Natural killer cell treated with Interleukin-12 subunit alpha and Interleukin-12 subunit beta and Interleukin-15 and Interleukin-18, amount 100 ng/mL, for 72 hours (primary cell): ENCODE measurements around the gene PLSCR1. TPM values are rescaled to one million over a fixed set of nuclear protein-coding genes. Genes with fewer than 3 reads are reported as not detected.

ENCODE experiments used
- ATAC-seq, 2 donors: fragments of 150-1000 bp; cut with Tn5 transposase in 1 of 2; sonication (Bioruptor Pico), chemical (Tn5 transposase) in 1 of 2; 2 replicates each; pipeline ENCODE4 v1.10.0; 2021
- DNase-seq: peaks from one replicate; pipeline ENCODE4 v3.0.0; 2022; ENCODE audit warnings: low spot score
- H3K27ac Mint-ChIP-seq, 2 donors: 1 replicate in 1 of 2; 2 replicates in 1 of 2; pipeline ENCODE4 v1.8.0; 2022; ENCODE audit warnings: mixed read lengths in 2 of 2, mild to moderate bottlenecking in 1 of 2, moderate library complexity in 1 of 2
- H3K27me3 Mint-ChIP-seq, 2 donors: 1 replicate in 1 of 2; 2 replicates in 1 of 2; pipeline ENCODE4 v1.8.0; 2022; ENCODE audit warnings: mixed read lengths in 2 of 2
- H3K36me3 Mint-ChIP-seq: one replicate; pipeline ENCODE4 v1.8.0; 2022; ENCODE audit warnings: mixed read lengths
- H3K4me1 Mint-ChIP-seq, 2 donors: 1 replicate in 1 of 2; 2 replicates in 1 of 2; pipeline ENCODE4 v1.8.0; 2022; ENCODE audit warnings: low read depth in 2 of 2, mixed read lengths in 2 of 2, mild to moderate bottlenecking in 1 of 2
- H3K4me3 Mint-ChIP-seq: one replicate; pipeline ENCODE4 v1.8.0; 2022; ENCODE audit warnings: mixed read lengths
- H3K9me3 Mint-ChIP-seq: 2 replicates; pipeline ENCODE4 v1.8.0; 2022; ENCODE audit warnings: mixed read lengths
- total RNA-seq, 2 donors: library from RNA; stranded (reverse); gene quantifications; one replicate each; pipeline ENCODE4 v1.2.3, GENCODE V29; 2022

PLSCR1 gene
- total RNA-seq, 2 donors from 2014 or later: 40.7 to 80.2 TPM

GRCh38 chr3:146517684-146518435 is 26.5 kb downstream of the PLSCR1 start:
- H3K4me3 Mint-ChIP-seq: no peak overlapping the region
- peaks cover 4 to 12% of the 10 kb centered on the region in 2 donors for H3K4me1 Mint-ChIP-seq
- DNase-seq (no peak), ATAC-seq (no peak)
- no peaks in the 10 kb centered on the region for H3K9me3 Mint-ChIP-seq
- H3K36me3 Mint-ChIP-seq: peaks cover 25% of the 10 kb centered on the region
- no peak overlapping the region for H3K27ac Mint-ChIP-seq
- no peaks in the 10 kb centered on the region for H3K27me3 Mint-ChIP-seq

- Mint-ChIP-seq H3K4me1 (peaks cover 4 to 15% of the 10 kb centered on the region in 2 donors), H3K9me3 (no peaks in the 10 kb centered on the region), H3K36me3 (peaks cover 15% of the 10 kb centered on the region), H3K27ac (peak overlapping the region in 1 of 2 donors; percentile 35), H3K4me3 (no peak overlapping the region), H3K27me3 (no peaks in the 10 kb centered on the region)
- DNase-seq (no peak), ATAC-seq (no peak)
These were observed 30.9 kb downstream of the PLSCR1 start for GRCh38 chr3:146513386-146514051.

GRCh38 chr3:146511402-146512134 is 32.8 kb downstream of the PLSCR1 start:
- Mint-ChIP-seq H3K36me3 (peaks cover 14% of the 10 kb centered on the region), H3K4me3 (no peak overlapping the region), H3K4me1 (peaks cover 4 to 18% of the 10 kb centered on the region in 2 donors), H3K27me3 (no peaks in the 10 kb centered on the region), H3K9me3 (no peaks in the 10 kb centered on the region), H3K27ac (peak overlapping the region in 1 of 2 donors; percentile 39)
- no peak for DNase-seq
- ATAC-seq: no peak

- peaks cover 5 to 6% of the 10 kb centered on the region in 2 donors for H3K4me1 Mint-ChIP-seq
These were observed 36.9 kb downstream of the PLSCR1 start for GRCh38 chr3:146507331-146508120.

GRCh38 chr3:146505516-146505915 is 38.9 kb downstream of the PLSCR1 start:
- Mint-ChIP-seq H3K9me3 (no peaks in the 10 kb centered on the region), H3K36me3 (no peaks in the 10 kb centered on the region), H3K27ac (no peak overlapping the region), H3K4me1 (peaks cover 3 to 6% of the 10 kb centered on the region in 2 donors), H3K27me3 (no peaks in the 10 kb centered on the region), H3K4me3 (no peak overlapping the region)
- ATAC-seq (no peak), DNase-seq (no peak)

More at GRCh38 chr3:146507331-146508120, 36.9 kb downstream of the PLSCR1 start:
- no peaks in the 10 kb centered on the region for H3K9me3 Mint-ChIP-seq
- no peaks in the 10 kb centered on the region for H3K27me3 Mint-ChIP-seq
- no peak overlapping the region for H3K4me3 Mint-ChIP-seq
- no peak overlapping the region for H3K27ac Mint-ChIP-seq
- no peak for ATAC-seq
- no peaks in the 10 kb centered on the region for H3K36me3 Mint-ChIP-seq
- DNase-seq: no peak

- H3K27ac Mint-ChIP-seq: no peak overlapping the region
- DNase-seq (no peak), ATAC-seq (no peak)
- H3K4me1 Mint-ChIP-seq: peaks cover 3 to 6% of the 10 kb centered on the region in 2 donors
- H3K27me3 Mint-ChIP-seq: no peaks in the 10 kb centered on the region
- H3K4me3 Mint-ChIP-seq: no peak overlapping the region
- H3K36me3 Mint-ChIP-seq: no peaks in the 10 kb centered on the region
- no peaks in the 10 kb centered on the region for H3K9me3 Mint-ChIP-seq
These were observed 39.8 kb downstream of the PLSCR1 start for GRCh38 chr3:146504498-146505197.

- H3K36me3 Mint-ChIP-seq: no peaks in the 10 kb centered on the region
- H3K9me3 Mint-ChIP-seq: no peaks in the 10 kb centered on the region
- DNase-seq (no peak), ATAC-seq (peak in 1 of 2 donors; percentile 79)
- H3K27ac Mint-ChIP-seq: no peak overlapping the region
- no peaks in the 10 kb centered on the region for H3K27me3 Mint-ChIP-seq
- peaks cover 3 to 6% of the 10 kb centered on the region in 2 donors for H3K4me1 Mint-ChIP-seq
- no peak overlapping the region for H3K4me3 Mint-ChIP-seq
These were observed 40.8 kb downstream of the PLSCR1 start for GRCh38 chr3:146503461-146504202.

- DNase-seq (no peak), ATAC-seq (no peak)
- peaks cover 7 to 10% of the 10 kb centered on the region in 2 donors for H3K4me1 Mint-ChIP-seq
- no peak overlapping the region for H3K27ac Mint-ChIP-seq
- no peak overlapping the region for H3K4me3 Mint-ChIP-seq
- no peaks in the 10 kb centered on the region for H3K9me3 Mint-ChIP-seq
- no peaks in the 10 kb centered on the region for H3K36me3 Mint-ChIP-seq
- H3K27me3 Mint-ChIP-seq: no peaks in the 10 kb centered on the region
These were observed 41.4 kb downstream of the PLSCR1 start for GRCh38 chr3:146502887-146503460.

- Mint-ChIP-seq H3K9me3 (no peaks in the 10 kb centered on the region), H3K36me3 (no peaks in the 10 kb centered on the region), H3K4me1 (peaks cover 13 to 14% of the 10 kb centered on the region in 2 donors), H3K4me3 (no peak overlapping the region), H3K27me3 (no peaks in the 10 kb centered on the region), H3K27ac (no peak overlapping the region)
- DNase-seq (no peak), ATAC-seq (no peak)
These were observed 42.7 kb downstream of the PLSCR1 start for GRCh38 chr3:146501752-146502151.

- DNase-seq (no peak), ATAC-seq (no peak)
These were observed 44.7 kb downstream of the PLSCR1 start for GRCh38 chr3:146499701-146500100.

GRCh38 chr3:146498002-146498736 is 46.2 kb downstream of the PLSCR1 start:
- ATAC-seq (peak in 1 of 2 donors; percentile 27), DNase-seq (no peak)
- peaks cover 2 to 7% of the 10 kb centered on the region in 2 donors for H3K27me3 Mint-ChIP-seq
- no peak overlapping the region for H3K27ac Mint-ChIP-seq
- H3K9me3 Mint-ChIP-seq: peaks cover 2% of the 10 kb centered on the region
- no peaks in the 10 kb centered on the region for H3K36me3 Mint-ChIP-seq
- peaks cover 8 to 11% of the 10 kb centered on the region in 2 donors for H3K4me1 Mint-ChIP-seq
- H3K4me3 Mint-ChIP-seq: peak overlapping the region; percentile 68

More at GRCh38 chr3:146499701-146500100, 44.7 kb downstream of the PLSCR1 start:
- Mint-ChIP-seq H3K36me3 (no peaks in the 10 kb centered on the region), H3K4me3 (no peak overlapping the region), H3K27me3 (peaks cover 0 to 2% of the 10 kb centered on the region in 2 donors), H3K9me3 (peaks cover 2% of the 10 kb centered on the region), H3K27ac (no peak overlapping the region), H3K4me1 (peaks cover 11 to 14% of the 10 kb centered on the region in 2 donors)
